GM18502 (cell line): ENCODE measurements around the gene SCYL1.

Experiments
- ATAC-seq: cut with Tn5 transposase; IDR thresholded peaks from one replicate; pipeline ENCODE4 v1.9.1; 2021; ENCODE audit warnings: mild to moderate bottlenecking; ENCODE audit not compliant: unreplicated experiment, poor library complexity

The SCYL1 gene

DNA sequence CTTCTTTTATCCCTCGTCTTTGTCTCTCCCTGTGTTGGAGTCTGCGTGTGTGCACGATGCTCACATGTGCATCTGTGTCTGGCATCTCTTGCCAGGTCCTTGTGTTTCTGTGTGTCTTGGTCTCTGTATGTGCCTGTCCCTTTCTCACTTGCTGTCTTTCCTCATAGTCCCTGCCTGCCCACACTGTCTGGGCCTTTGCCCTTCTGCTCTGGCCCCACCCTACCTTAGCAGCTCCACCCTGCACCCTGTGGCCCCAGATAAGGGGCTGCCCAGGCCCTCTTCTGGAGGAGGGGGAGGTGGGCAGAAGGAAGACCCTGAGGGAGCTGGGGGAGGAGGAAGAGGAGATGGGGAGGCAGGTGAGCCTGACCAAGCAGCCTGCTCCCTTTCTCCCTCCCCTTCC, 53.8 kb downstream of the SCYL1 start:
- ATAC-seq, result no peak

DNA sequence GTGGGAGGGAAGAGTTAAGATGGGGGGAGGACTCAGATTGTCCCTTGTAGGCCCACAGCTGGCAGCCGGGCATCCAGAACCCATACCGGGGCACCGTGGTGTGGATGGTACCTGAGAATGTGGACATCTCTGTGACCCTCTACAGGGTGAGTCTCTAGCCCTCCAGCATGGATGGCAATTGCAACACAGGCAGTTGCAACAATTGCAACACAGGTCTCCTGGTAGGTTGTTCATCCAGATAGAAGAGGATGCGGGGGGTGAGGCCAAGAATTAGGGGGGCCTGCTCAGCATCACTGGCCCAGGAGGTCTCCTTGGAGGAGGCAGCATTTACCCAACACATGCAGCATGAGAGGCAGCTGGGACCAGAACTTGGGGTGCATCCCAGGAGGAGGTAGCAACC, 54.4 kb downstream of the SCYL1 start:
- ATAC-seq, result no peak

DNA sequence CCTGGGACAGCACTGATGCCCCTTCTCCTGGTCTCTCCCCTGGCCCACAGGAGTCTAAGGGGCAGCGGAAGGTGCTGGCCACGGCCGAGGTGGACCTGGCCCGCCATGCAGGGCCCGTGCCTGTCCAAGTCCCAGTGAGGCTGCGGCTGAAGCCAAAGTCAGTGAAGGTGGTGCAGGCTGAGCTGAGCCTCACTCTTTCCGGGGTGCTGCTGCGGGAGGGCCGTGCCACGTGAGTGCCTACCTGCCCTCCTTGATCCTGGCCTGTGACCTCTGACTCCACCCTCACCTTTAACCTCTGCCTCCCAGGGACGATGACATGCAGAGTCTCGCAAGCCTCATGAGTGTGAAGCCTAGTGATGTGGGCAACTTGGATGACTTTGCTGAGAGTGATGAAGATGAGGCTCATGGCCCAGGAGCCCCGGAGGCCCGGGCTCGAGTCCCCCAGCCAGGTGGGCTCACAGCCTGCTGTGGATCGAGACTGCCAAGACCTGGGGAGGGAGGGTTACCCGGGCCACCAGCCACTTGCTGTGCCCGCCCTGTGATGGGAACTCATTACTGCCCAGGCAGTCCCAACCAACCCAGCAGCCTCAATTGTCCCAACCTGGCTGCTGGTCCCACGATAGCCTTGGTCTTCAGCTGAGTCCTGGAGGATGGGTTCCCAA, 55.3 kb downstream of the SCYL1 start:
- ATAC-seq, result no peak

DNA sequence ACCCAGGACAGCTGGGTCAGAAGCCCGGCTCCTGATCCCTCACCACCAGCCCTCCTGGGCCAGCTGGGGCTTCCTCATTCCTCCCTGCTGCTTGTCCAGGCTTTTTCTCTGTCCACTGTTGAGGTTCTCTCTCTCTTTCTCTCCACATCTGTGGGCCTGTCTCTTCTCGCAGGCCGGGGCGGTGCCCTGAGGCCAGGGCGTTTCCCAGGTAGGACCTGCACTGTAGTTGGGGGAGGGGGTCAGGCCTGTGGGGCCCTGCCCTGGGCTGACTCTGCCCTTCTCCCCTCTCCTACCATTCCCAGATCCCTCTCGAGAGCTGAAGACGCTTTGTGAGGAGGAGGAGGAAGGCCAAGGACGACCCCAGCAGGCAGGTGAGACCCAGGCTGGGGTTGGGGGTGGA, 55.9 kb downstream of the SCYL1 start:
- no peak for ATAC-seq

DNA sequence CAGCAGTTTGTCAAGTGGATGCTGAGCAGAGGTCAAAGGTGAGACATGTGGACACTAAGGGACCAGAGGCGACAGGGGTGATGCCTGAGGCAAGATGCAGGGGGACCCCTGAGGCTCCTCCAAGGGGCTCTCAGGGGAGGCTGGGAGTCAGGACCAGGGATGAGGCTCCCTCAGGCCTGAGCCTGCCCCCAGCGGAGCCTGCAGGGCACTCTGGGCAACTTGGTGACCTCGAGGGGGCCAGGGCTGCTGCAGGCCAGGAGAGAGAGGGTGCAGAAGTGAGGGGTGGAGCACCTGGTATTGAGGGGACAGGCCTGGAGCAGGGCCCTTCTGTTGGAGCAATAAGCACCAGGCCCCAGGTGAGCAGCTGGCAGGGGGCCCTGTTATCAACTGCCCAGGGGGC, 57.0 kb downstream of the SCYL1 start:
- no peak for ATAC-seq

DNA sequence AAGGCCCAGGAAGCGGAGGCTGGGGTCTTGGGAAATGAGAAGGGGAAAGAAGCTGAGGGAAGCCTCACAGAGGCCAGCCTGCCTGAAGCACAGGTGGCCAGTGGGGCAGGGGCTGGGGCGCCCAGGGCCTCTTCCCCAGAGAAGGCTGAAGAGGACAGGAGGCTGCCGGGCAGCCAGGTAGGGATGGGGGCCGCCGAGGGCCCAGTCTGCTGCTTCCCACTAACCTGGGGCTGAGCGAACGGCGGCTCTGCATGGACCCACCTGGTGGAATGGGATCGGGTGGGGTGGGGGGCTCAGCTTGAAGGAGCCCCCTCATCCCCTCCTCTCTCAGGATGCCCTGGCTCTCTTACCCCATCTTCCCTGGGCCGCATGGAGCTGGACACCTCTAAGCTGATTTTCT, 58.7 kb downstream of the SCYL1 start:
- no peak for ATAC-seq

DNA sequence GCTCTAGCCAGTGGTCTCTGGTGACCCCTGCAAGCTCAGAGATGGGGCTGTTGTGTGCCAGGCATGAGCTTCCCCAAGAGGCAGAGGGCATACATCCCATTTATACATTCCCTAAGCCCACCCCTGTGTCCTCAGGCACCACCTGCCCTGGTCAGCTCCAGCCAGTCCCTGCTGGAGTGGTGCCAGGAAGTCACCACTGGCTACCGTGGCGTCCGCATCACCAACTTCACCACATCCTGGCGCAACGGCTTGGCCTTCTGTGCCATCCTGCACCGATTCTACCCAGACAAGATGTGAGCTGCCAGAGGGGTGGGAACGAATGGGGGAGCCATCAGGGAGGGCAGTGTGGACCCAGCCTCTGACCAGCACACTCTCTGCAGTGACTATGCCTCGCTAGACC, 59.2 kb downstream of the SCYL1 start:
- no peak for ATAC-seq

DNA sequence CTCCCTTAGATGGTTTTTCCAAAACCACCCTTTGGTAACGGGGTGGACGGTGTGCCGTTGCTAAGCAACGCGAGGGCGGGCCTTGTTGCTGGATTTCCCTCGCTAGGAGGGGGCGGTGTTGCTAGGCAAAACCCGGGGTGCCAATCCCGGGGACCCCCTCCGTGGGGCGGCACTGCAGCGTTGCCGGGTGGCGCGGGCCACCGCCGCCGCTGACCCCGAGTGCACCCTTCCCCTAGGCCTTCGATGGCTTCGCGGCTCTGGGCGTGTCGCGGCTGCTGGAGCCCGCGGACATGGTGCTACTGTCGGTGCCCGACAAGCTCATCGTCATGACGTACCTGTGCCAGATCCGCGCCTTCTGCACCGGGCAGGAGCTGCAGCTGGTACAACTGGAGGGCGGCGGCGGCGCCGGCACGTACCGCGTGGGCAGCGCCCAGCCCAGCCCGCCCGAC, 59.9 kb downstream of the SCYL1 start:
- ATAC-seq, result no peak

DNA sequence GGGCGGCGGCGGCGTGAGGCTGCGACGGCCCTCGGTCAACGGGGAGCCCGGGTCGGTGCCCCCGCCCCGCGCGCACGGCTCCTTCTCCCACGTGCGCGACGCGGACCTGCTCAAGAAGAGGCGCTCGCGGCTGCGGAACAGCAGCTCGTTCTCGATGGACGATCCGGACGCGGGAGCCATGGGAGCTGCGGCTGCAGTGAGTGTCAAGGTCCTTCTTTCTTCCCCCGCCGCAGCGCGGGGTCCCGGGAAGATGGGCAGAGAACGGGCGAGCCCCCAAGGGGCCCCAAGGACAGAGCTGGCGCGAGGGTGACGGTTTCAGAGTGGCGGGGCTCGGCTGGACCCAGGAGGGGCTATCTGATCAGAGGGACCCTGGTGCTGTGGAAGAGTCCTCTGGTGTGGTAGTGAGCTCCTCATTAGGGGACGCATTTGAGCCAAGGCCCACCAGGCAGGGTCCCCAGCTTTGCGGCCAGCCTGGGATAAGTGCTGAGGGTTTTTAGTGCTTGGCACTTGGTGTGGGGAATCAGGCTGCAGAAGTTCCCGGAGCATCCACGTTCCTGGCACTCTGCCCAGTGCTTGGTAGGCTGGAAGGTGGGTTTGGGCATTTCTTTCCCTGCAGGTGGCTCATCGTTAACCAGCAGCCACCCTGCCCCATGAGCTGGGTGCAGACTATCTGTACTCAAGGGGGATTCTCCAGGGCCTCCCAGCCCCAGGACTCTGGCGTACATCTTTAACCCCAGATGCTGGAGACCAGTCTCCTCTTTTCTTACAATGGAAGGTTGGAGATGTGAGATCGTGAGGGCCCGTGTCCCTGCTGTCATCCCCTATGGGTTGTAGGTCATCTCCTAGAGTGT, 60.7 kb downstream of the SCYL1 start:
- ATAC-seq, result no peak

DNA sequence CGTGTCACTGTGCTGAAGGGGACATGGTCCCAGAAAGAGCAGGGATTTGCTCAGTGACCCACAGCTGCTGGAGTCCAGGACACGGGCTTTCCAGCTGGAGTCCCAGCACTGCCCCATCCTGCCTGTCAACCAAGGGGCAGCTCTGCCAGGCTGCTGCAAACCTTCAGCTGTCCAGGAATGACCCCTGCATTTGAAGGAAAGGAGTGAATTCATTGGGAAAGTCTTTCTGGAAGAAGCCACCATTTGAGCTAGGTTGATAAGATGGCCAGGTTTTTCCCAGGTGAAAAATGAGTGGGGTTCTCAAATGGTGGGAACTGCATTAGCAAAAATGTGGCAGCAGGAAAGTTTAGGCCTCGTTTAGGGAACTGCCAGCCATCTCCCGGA, 61.4 kb downstream of the SCYL1 start:
- no peak for ATAC-seq

DNA sequence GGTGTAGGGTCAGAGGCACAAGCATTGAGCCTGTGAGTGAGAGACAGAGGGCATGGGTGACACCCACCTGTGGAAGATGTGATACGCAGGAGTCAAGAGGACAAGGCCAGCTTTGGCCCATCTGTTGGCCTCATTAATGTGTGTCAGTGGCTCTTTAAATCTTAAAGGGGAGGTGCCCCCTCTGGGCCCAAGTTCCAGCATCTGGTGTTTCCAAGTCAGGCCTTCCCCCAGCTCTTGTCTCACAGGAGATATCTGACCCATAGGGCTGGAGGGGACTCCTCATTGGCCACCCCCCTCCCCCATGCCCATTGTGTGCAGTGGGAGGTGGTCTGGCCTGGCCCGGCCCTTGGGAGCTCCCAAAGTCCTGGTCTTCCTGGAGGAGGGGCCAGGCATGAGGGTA, 61.8 kb downstream of the SCYL1 start:
- no peak for ATAC-seq
